ENCODE results near the gene GAL3ST2. TPM values are rescaled to one million over a fixed set of nuclear protein-coding genes. Genes with fewer than 3 reads are reported as not detected.
"Not testable (repeated sequence)": the region's sequence is repeated elsewhere in the genome, so short reads cannot be mapped to it uniquely, and the experiment has no call there.

Gene GAL3ST2
- total RNA-seq, 1 donor from 2014 or later = 0.42 TPM

GRCh38 chr2:241801611-241802420, 25.2 kb downstream of the GAL3ST2 start:
- DNase-seq = peak; percentile 29
- H3K27me3 Mint-ChIP-seq (ENCODE audit: unreplicated experiment) = peaks cover 2% of the 10 kb centered on the region
- no peak for TF ChIP-seq CTCF (IDR thresholded peaks at IDR 0.05; ENCODE audit: partially characterized antibody, unreplicated experiment)
- H3K27ac Mint-ChIP-seq (ENCODE audit: unreplicated experiment) = no peak overlapping the region
- peaks cover 3% of the 10 kb centered on the region for H3K9me3 Mint-ChIP-seq (ENCODE audit: unreplicated experiment)
- no peak overlapping the region for H3K4me3 Mint-ChIP-seq (ENCODE audit: unreplicated experiment)
- no peaks in the 10 kb centered on the region for H3K4me1 Mint-ChIP-seq (ENCODE audit: low read depth, unreplicated experiment)
- H3K36me3 Mint-ChIP-seq (ENCODE audit: unreplicated experiment) = no peaks in the 10 kb centered on the region

- no peaks in the 10 kb centered on the region for H3K36me3 Mint-ChIP-seq (ENCODE audit: unreplicated experiment)
- H3K4me1 Mint-ChIP-seq (ENCODE audit: low read depth, unreplicated experiment) = no peaks in the 10 kb centered on the region
- no peak overlapping the region for H3K4me3 Mint-ChIP-seq (ENCODE audit: unreplicated experiment)
- no peak for TF ChIP-seq CTCF (IDR thresholded peaks at IDR 0.05; ENCODE audit: partially characterized antibody, unreplicated experiment)
- peaks cover 2% of the 10 kb centered on the region for H3K27me3 Mint-ChIP-seq (ENCODE audit: unreplicated experiment)
- H3K9me3 Mint-ChIP-seq (ENCODE audit: unreplicated experiment) = peaks cover 3% of the 10 kb centered on the region
- H3K27ac Mint-ChIP-seq (ENCODE audit: unreplicated experiment) = no peak overlapping the region
- DNase-seq = no peak
Observed at GRCh38 chr2:241802421-241803318, 26.0 kb downstream of the GAL3ST2 start.

- peaks cover 4% of the 10 kb centered on the region for H3K9me3 Mint-ChIP-seq (ENCODE audit: unreplicated experiment)
- no peak for TF ChIP-seq CTCF (IDR thresholded peaks at IDR 0.05; ENCODE audit: partially characterized antibody, unreplicated experiment)
- H3K4me3 Mint-ChIP-seq (ENCODE audit: unreplicated experiment) = no peak overlapping the region
- H3K36me3 Mint-ChIP-seq (ENCODE audit: unreplicated experiment) = no peaks in the 10 kb centered on the region
- H3K27ac Mint-ChIP-seq (ENCODE audit: unreplicated experiment) = no peak overlapping the region
- peak; percentile 58 for DNase-seq
- peaks cover 7% of the 10 kb centered on the region for H3K27me3 Mint-ChIP-seq (ENCODE audit: unreplicated experiment)
- peaks cover 4% of the 10 kb centered on the region for H3K4me1 Mint-ChIP-seq (ENCODE audit: low read depth, unreplicated experiment)
Observed at GRCh38 chr2:241803387-241804325, 27.0 kb downstream of the GAL3ST2 start.

- peak; percentile 37 for DNase-seq
Observed at GRCh38 chr2:241804326-241805229, 28.0 kb downstream of the GAL3ST2 start.

GRCh38 chr2:241806217-241806616, 29.6 kb downstream of the GAL3ST2 start:
- not testable (repeated sequence) for DNase-seq

More at GRCh38 chr2:241804326-241805229, 28.0 kb downstream of the GAL3ST2 start:
- Mint-ChIP-seq H3K27ac (ENCODE audit: unreplicated experiment) (no peak overlapping the region), H3K9me3 (ENCODE audit: unreplicated experiment) (peaks cover 8% of the 10 kb centered on the region), H3K4me1 (ENCODE audit: low read depth, unreplicated experiment) (peaks cover 4% of the 10 kb centered on the region), H3K27me3 (ENCODE audit: unreplicated experiment) (peaks cover 7% of the 10 kb centered on the region), H3K36me3 (ENCODE audit: unreplicated experiment) (no peaks in the 10 kb centered on the region), H3K4me3 (ENCODE audit: unreplicated experiment) (no peak overlapping the region)
- no peak for TF ChIP-seq CTCF (IDR thresholded peaks at IDR 0.05; ENCODE audit: partially characterized antibody, unreplicated experiment)

More at GRCh38 chr2:241806217-241806616, 29.6 kb downstream of the GAL3ST2 start:
- not testable (repeated sequence) for H3K27me3 Mint-ChIP-seq (ENCODE audit: unreplicated experiment); H3K27ac Mint-ChIP-seq (ENCODE audit: unreplicated experiment); H3K4me3 Mint-ChIP-seq (ENCODE audit: unreplicated experiment); H3K9me3 Mint-ChIP-seq (ENCODE audit: unreplicated experiment); H3K36me3 Mint-ChIP-seq (ENCODE audit: unreplicated experiment); H3K4me1 Mint-ChIP-seq (ENCODE audit: low read depth, unreplicated experiment)
